MCF 10A (cell line): Measurements from ENCODE around the gene ARTN. TPM values are rescaled to one million over a fixed set of nuclear protein-coding genes. Genes with fewer than 3 reads are reported as not detected.

Experiments
- BruUV-seq: library from RNA; stranded (reverse); fragments of 400-500 nt; replicated peaks from 2 replicates; lab custom pipeline; 2021; lab: Mats Ljungman, UMichigan
- CTCF ChIA-PET: fragments of 300-600 bp; sonication (Branson Sonifier 250); formaldehyde crosslinking; extraction: SDS; loops from one replicate; lab custom pipeline; 2021; ENCODE audit warnings: antibody characterized with exemption, inconsistent platforms; lab: Yijun Ruan, JAX
- POLR2A ChIA-PET: fragments of 300-600, 350-650 bp; sonication (Branson Sonifier 250); formaldehyde crosslinking; extraction: SDS; loops from one replicate; lab custom pipeline; 2020; ENCODE audit warnings: antibody characterized with exemption, inconsistent platforms; lab: Yijun Ruan, JAX
- DNase-seq: peaks from one replicate; pipeline ENCODE4 v3.0.0-alpha.2; 2018; ENCODE audit not compliant: unreplicated experiment
- H3K27ac Mint-ChIP-seq: one replicate; pipeline ENCODE4 v1.8.0; 2022; ENCODE audit warnings: mild to moderate bottlenecking, low read depth, mixed read lengths; ENCODE audit not compliant: unreplicated experiment
- H3K27me3 Mint-ChIP-seq: one replicate; pipeline ENCODE4 v1.8.0; 2022; ENCODE audit warnings: mixed read lengths; ENCODE audit not compliant: insufficient read depth, unreplicated experiment
- H3K36me3 Mint-ChIP-seq: one replicate; pipeline ENCODE4 v1.8.0; 2022; ENCODE audit warnings: mild to moderate bottlenecking, moderate library complexity, mixed read lengths; ENCODE audit not compliant: insufficient read depth, unreplicated experiment
- H3K4me1 Mint-ChIP-seq: one replicate; pipeline ENCODE4 v1.8.0; 2022; ENCODE audit warnings: mixed read lengths; ENCODE audit not compliant: insufficient read depth, unreplicated experiment
- H3K4me3 Mint-ChIP-seq: one replicate; pipeline ENCODE4 v1.8.0; 2022; ENCODE audit warnings: mild to moderate bottlenecking, moderate library complexity, mixed read lengths; ENCODE audit not compliant: unreplicated experiment
- H3K9me3 Mint-ChIP-seq: one replicate; pipeline ENCODE4 v1.8.0; 2022; ENCODE audit warnings: mixed read lengths; ENCODE audit not compliant: unreplicated experiment
- CTCF ChIP-seq: fragments of 200-600 bp; IDR thresholded peaks from one replicate; pipeline ENCODE4 v1.8.0; 2022; ENCODE audit warnings: antibody characterized with exemption, mild to moderate bottlenecking; ENCODE audit not compliant: unreplicated experiment
- intact Hi-C: fragments of 100-400 bp; cut with micrococcal nuclease; formaldehyde crosslinking; loops from 2 replicates; pipeline ENCODE4 v1.14.1; 2022
- total RNA-seq: library from RNA; stranded (reverse); gene quantifications from 2 replicates; pipeline ENCODE4 v1.2.3, GENCODE V29; 2022

The ARTN gene
- total RNA-seq, 1 experiment from 2014 or later: 1.9 TPM

DNA sequence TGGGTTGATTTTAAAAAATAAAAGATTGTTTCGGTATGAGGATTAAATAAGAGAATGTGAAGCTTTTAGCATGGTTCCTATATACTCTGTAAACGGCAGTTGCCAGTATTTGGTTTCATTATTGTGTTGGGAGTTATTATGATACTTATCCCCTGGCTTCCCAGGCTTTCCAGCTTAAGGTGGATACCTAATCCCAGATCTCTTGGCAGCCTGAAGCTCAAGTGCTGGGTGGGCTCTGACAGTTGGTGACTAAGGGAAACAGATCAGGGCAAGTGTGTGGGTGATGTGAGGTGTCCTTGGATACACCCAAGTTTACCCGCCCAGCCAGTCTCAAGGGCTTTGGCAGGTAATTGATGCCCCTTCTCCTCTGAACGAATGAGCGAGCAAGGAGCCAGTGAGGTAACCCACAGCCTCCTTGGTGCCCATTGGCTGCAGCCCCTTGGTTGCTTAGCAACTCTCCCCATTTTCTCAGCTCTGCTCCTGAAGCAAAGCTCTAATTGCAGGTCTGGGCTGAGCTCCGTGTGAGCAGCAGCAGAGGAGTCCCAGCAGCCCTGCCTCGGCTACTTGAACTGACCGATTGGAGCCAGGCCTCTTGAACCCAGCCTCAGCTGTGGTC is 19.2 kb downstream of the ARTN start:
- CTCF ChIA-PET: interaction anchor here (0.6 to 2.0 kb wide), 3 partner anchors 18 to 699 kb away, joined by 3 to 10 read pairs (median 4); no protein-coding TSS in a partner anchor
- Mint-ChIP-seq H3K9me3 (no peaks in the 10 kb centered on the region), H3K4me3 (no peak overlapping the region), H3K27ac (no peak overlapping the region), H3K4me1 (peaks cover 17% of the 10 kb centered on the region), H3K36me3 (no peaks in the 10 kb centered on the region), H3K27me3 (no peaks in the 10 kb centered on the region)
- no peak for DNase-seq
- POLR2A ChIA-PET: no interaction called here
- intact Hi-C loops: no loop called here
- no peak for TF ChIP-seq CTCF
- BruUV-seq: no TSS peak

DNA sequence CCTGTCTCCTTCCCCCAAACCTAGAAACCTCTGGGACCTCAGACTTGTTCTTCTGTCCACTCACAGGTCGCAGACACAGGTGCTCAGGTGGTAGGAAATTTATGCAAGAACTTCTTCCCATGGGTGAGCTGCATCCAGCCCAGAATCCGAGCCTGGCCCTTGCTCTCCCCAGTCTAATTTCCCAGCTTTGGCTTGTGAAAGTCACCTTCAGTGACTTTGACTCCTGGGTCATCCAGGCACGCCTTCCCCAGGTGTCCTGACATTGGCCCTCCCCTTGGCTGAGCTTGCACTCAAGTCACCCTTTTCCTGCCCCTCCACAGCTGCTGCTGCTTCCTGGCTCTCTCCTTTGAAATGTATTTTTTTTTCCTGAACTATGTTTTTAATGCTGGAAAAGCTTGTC is 19.8 kb downstream of the ARTN start:
- intact Hi-C loops: no loop called here
- no peaks in the 10 kb centered on the region for H3K27me3 Mint-ChIP-seq
- peaks cover 12% of the 10 kb centered on the region for H3K4me1 Mint-ChIP-seq
- no peak overlapping the region for H3K4me3 Mint-ChIP-seq
- no peaks in the 10 kb centered on the region for H3K36me3 Mint-ChIP-seq
- no peak for TF ChIP-seq CTCF
- BruUV-seq: no TSS peak
- DNase-seq: no peak
- no peak overlapping the region for H3K27ac Mint-ChIP-seq
- H3K9me3 Mint-ChIP-seq: no peaks in the 10 kb centered on the region
- CTCF ChIA-PET: interaction anchor here (1.4 to 2.0 kb wide), 2 partner anchors 19 to 40 kb away, joined by 4 to 10 read pairs; no protein-coding TSS in a partner anchor
- POLR2A ChIA-PET: no interaction called here

- POLR2A ChIA-PET: interaction anchor here (0.6 kb wide), 1 partner anchor 42 kb away, joined by 3 read pairs; no protein-coding TSS in a partner anchor
- DNase-seq: no peak
- peaks cover 8% of the 10 kb centered on the region for H3K4me1 Mint-ChIP-seq
- no peak overlapping the region for H3K27ac Mint-ChIP-seq
- no peaks in the 10 kb centered on the region for H3K36me3 Mint-ChIP-seq
- no peaks in the 10 kb centered on the region for H3K27me3 Mint-ChIP-seq
- CTCF ChIA-PET: interaction anchor here (0.5 to 2.0 kb wide), 3 partner anchors 19 to 119 kb away, joined by 3 to 10 read pairs (median 4); no protein-coding TSS in a partner anchor
- intact Hi-C loops: no loop called here
- H3K4me3 Mint-ChIP-seq: no peak overlapping the region
- no peak for TF ChIP-seq CTCF
- H3K9me3 Mint-ChIP-seq: no peaks in the 10 kb centered on the region
- BruUV-seq: no TSS peak
These were observed 20.4 kb downstream of the ARTN start for GRCh38 chr1:43954036-43954435.

GRCh38 chr1:43956234-43956633 is 22.6 kb downstream of the ARTN start:
- Mint-ChIP-seq H3K36me3 (no peaks in the 10 kb centered on the region), H3K27ac (no peak overlapping the region), H3K27me3 (no peaks in the 10 kb centered on the region), H3K4me3 (no peak overlapping the region), H3K9me3 (no peaks in the 10 kb centered on the region), H3K4me1 (no peaks in the 10 kb centered on the region)
- POLR2A ChIA-PET: interaction anchor here (1.0 kb wide), 1 partner anchor 98 kb away, joined by 3 read pairs; no protein-coding TSS in a partner anchor
- DNase-seq: no peak
- BruUV-seq: no TSS peak
- TF ChIP-seq CTCF: no peak
- intact Hi-C loops: no loop called here
- CTCF ChIA-PET: interaction anchor here (0.6 to 1.5 kb wide), 2 partner anchors 10 kb away, joined by 4 read pairs; no protein-coding TSS in a partner anchor
